ENCODE data around the gene UBN2.

DNA sequence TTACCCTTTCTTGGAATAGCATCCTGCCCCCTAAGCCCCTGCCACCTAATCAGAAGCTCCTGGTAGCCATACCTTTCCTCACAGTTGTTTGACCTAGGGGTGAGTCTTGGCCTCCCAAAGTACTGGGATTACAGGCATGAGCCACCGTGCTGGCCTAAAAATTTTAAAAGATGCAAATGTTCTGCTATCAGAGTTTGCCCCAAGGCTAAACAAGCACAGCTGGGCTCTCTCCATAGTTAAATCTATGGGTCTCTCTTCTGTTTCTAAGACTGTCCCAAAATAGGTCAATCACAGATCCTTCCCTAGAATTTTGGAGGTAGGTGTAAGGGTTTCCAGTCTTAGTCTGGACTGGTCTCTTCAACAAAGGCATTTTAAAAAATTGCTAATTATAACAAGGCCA lies 12.9 kb upstream of the UBN2 start:
- TF ChIP-seq POLR2A (IDR thresholded peaks at IDR 0.05; ENCODE audit: low read depth, low read length) = no peak
- TF ChIP-seq TAF1 (IDR thresholded peaks at IDR 0.05; ENCODE audit: low read depth, low read length) = no peak
- no peak for TF ChIP-seq PAX5 (IDR thresholded peaks at IDR 0.05; ENCODE audit: insufficient read depth, low read length, severe bottlenecking)
- no peak for TF ChIP-seq POLR2AphosphoS5 (IDR thresholded peaks at IDR 0.05; ENCODE audit: low read depth, low read length)
- TF ChIP-seq POU2F2 (IDR thresholded peaks at IDR 0.05; ENCODE audit: low read depth, low read length) = no peak
